GM12864 (cell line): ENCODE data around the gene LAMTOR2.
"Not testable (repeated sequence)": the region's sequence is repeated elsewhere in the genome, so short reads cannot be mapped to it uniquely, and the experiment has no call there.

Source experiments
- DNase-seq: peaks from one replicate; pipeline ENCODE4 v3.0.0-alpha.2; 2011; ENCODE audit warnings: low read depth
- H3K4me3 ChIP-seq: 2 replicates; pipeline ENCODE4 v1.5.1; 2011; ENCODE audit warnings: mild to moderate bottlenecking, low read depth, low read length, control low read depth
- CTCF ChIP-seq: IDR thresholded peaks from 2 replicates; pipeline ENCODE4 v1.5.1; 2011; ENCODE audit warnings: low read depth, mild to moderate bottlenecking, moderate library complexity, low read length, control low read depth, inconsistent platforms; ENCODE audit errors: missing control alignments

LAMTOR2 gene

DNA sequence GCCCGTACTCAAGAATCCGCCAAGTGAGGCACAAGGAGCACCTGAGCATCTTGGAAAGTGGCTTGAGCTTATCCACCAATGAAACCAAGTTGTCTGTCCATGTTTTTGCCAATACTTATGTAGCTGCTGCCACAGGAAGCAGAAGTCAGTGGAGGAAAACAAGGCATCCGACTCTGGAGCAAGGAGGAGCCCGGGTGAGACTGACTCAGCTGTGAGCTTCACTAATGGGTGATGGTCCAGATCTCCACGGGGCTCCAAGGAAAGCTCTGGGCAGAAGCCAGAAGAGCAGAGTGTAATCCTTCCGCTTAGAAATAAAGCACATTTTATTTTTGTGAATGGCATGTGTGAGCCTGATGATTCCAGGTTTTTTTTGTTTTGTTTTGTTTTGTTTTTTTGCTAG lies 21.6 kb upstream of the LAMTOR2 start:
- TF ChIP-seq CTCF, result no peak
- no peak overlapping the region for H3K4me3 ChIP-seq
- no peak for DNase-seq

DNA sequence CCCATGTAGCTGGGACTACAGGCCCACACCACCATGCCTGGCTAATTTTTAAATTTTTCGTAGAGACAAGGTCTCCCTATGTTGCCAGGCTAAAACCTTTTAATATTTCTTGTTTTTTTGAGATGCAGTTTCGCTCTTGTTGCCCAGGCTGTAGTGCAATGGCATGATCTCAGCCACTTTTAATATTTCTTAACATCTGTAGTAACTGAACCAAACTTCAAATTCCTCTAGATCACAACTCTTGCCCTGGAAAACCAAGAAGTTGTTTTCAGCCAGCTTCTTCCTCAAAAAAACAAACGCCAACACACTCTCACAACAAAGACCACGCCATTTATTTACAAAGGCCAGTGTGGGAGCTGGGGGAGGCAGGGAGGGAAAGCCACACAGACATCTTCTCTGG lies 19.6 kb upstream of the LAMTOR2 start:
- not testable (repeated sequence) for H3K4me3 ChIP-seq, DNase-seq

GRCh38 chr1:156042828-156043227 lies 11.8 kb upstream of the LAMTOR2 start:
- DNase-seq, result no peak
- TF ChIP-seq CTCF, result no peak
- H3K4me3 ChIP-seq, result no peak overlapping the region

DNA sequence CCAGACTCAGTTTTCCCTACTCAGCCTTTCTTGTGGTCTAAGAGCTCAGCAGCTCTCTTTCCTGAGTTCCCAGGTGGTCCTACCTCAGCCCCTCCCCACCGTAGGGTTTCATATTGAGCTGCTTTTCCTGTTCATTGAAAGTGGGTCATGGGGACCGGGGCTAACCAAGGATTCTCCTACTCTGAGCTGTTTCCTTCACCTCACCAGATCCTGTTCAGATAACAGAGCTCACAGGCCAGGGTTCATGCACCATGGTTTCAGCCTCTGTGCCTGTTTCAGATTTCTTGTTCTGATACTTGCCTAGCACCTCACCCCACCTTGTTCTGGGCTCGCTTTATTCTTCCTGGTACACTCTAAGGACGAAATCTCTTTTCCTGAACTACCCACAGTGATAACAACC lies 9.5 kb upstream of the LAMTOR2 start:
- TF ChIP-seq CTCF, result no peak
- H3K4me3 ChIP-seq, result no peak overlapping the region
- DNase-seq, result no peak

DNA sequence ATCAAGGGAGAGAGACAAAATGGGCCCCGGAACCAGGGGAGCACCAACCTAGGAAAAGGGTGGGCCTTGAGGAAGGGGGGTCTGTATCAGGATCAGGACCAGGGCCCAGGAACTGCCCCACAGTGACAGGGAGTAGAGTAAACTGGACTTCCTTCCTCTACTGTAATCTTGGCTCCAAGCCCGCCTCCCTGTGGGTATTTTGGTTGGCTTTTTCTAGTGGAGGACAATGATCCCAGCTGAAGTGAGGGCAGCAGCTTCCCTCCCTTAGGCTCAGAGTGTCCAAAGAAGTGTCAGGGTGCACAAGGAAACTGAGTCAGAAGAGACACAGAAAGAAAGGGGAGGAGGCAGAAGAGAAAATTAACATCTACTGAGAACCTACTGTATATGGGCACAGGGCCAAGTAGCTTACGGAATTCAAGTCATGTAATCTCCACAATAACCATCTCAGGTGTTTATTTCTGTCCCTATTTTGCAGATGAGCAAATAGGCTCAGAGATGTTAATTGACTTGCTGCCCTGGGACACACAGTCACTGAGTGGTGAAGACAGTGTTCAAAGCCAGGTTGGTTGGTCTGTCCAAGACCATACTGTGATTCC lies 5.8 kb upstream of the LAMTOR2 start:
- H3K4me3 ChIP-seq, result no peak overlapping the region
- DNase-seq, result no peak
- no peak for TF ChIP-seq CTCF

- no peak overlapping the region for H3K4me3 ChIP-seq
- TF ChIP-seq CTCF, result no peak
- no peak for DNase-seq
Measured at GRCh38 chr1:156050376-156050775, 4.2 kb upstream of the LAMTOR2 start.

DNA sequence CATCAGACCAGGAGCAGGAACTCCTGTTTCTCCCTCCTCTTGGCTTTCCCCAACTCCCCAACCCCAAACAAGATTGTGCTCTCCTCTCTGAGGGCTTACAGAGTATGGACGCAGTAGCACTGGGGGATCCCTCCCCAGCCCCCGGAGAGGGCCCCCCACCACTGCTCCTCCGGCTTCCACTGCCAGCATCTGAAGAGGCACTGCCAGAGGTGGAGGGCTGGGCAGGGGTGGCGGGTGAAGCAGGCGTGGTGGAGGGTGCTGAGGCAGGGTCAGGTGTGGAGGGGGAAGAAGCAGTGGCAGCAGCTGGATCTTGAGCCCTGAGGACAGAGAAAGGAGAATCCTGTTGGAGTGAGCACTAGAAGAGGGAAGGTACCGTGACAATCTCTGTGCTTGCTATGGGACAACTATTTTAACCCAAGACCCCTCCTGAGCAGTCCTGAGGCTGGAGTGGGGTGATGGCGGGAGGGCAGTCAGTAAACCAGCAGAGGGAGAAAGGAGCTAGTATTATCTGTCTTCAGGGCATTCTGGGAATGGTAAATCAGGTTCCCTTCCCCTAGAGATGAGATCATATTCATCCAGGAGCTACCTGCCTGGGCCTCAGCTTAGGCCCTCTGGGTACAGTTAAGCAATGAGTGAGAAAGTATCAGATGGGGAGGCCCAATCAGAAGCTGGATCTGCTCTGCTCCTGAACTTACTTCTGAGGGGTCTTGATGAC lies 3.4 kb upstream of the LAMTOR2 start:
- no peak overlapping the region for H3K4me3 ChIP-seq
- DNase-seq, result no peak
- no peak for TF ChIP-seq CTCF
